Stomach smooth muscle (tissue), 2 donors: ENCODE data around the gene NKX2-1.
A peak's percentile ranks its signal among the peaks of the same experiment; 100 is the strongest.
"Not testable (repeated sequence)": the region's sequence is repeated elsewhere in the genome, so short reads cannot be mapped to it uniquely, and the experiment has no call there.

Experiments used
- H3K27ac ChIP-seq: one replicate; pipeline ENCODE4 v1.7.0; 2013; ENCODE audit warnings: mild to moderate bottlenecking, low read length, inconsistent platforms
- H3K27me3 ChIP-seq, 2 donors: one replicate each; pipeline ENCODE4 v1.7.0; 2013; ENCODE audit warnings: low read length in 2 of 2; ENCODE audit not compliant: insufficient read depth in 2 of 2, control insufficient read depth in 1 of 2
- H3K36me3 ChIP-seq, 2 donors: one replicate each; pipeline ENCODE4 v1.7.0; 2013; ENCODE audit warnings: low read length in 2 of 2; ENCODE audit not compliant: control insufficient read depth in 2 of 2, insufficient read depth in 2 of 2
- H3K4me1 ChIP-seq: one replicate; pipeline ENCODE4 v1.7.0; 2013; ENCODE audit warnings: low read length; ENCODE audit not compliant: control insufficient read depth, insufficient read depth
- H3K4me3 ChIP-seq, 2 donors: one replicate each; pipeline ENCODE4 v1.7.0; 2013; ENCODE audit warnings: low read length in 2 of 2
- H3K9ac ChIP-seq, 2 donors: one replicate each; pipeline ENCODE4 v1.7.0; 2013; ENCODE audit warnings: low read length in 2 of 2, mild to moderate bottlenecking in 1 of 2
- H3K9me3 ChIP-seq, 2 donors: one replicate each; pipeline ENCODE4 v1.7.0; 2013; ENCODE audit warnings: low read length in 2 of 2; ENCODE audit not compliant: control insufficient read depth in 2 of 2
- donor health status: healthy.
- donor health status: Pancreatic carcinoma.

Gene NKX2-1

GRCh38 chr14:36519431-36520321 is at the start of gene NKX2-1:
TSS of gene NKX2-1 (minus strand) at chr14:36520232. CDS start at chr14:36520129, 103 bp downstream.
- Histone ChIP-seq H3K4me3 (peak within 1 kb of the TSS; percentile 51 to 64), H3K9me3 (no peaks in the 10 kb centered on the region), H3K4me1 (peaks cover 37% of the 10 kb centered on the region), H3K36me3 (no peaks in the 10 kb centered on the region), H3K27me3 (peaks cover 62 to 87% of the 10 kb centered on the region in 2 donors), H3K9ac (no peak within 1 kb of the TSS), H3K27ac (no peak within 1 kb of the TSS)

GRCh38 chr14:36556811-36557433 is 36.9 kb upstream of the NKX2-1 start:
- Histone ChIP-seq H3K4me3 (no peak overlapping the region), H3K36me3 (no peaks in the 10 kb centered on the region), H3K27me3 (peaks cover 0 to 6% of the 10 kb centered on the region in 2 donors), H3K27ac (no peak overlapping the region), H3K4me1 (no peaks in the 10 kb centered on the region), H3K9me3 (no peaks in the 10 kb centered on the region), H3K9ac (no peak overlapping the region)

- H3K36me3 ChIP-seq = no peaks in the 10 kb centered on the region
- peaks cover 0 to 2% of the 10 kb centered on the region in 2 donors for H3K27me3 ChIP-seq
- no peak overlapping the region for H3K27ac ChIP-seq
- H3K9ac ChIP-seq = no peak overlapping the region
- H3K4me1 ChIP-seq = no peaks in the 10 kb centered on the region
- no peaks in the 10 kb centered on the region for H3K9me3 ChIP-seq
- no peak overlapping the region for H3K4me3 ChIP-seq
Measured at GRCh38 chr14:36555998-36556743, 36.1 kb upstream of the NKX2-1 start.

GRCh38 chr14:36553656-36554260 is 33.7 kb upstream of the NKX2-1 start:
- no peak overlapping the region for H3K4me3 ChIP-seq
- H3K9ac ChIP-seq = no peak overlapping the region
- no peaks in the 10 kb centered on the region for H3K9me3 ChIP-seq
- no peaks in the 10 kb centered on the region for H3K4me1 ChIP-seq
- no peaks in the 10 kb centered on the region for H3K36me3 ChIP-seq
- no peaks in the 10 kb centered on the region for H3K27me3 ChIP-seq
- H3K27ac ChIP-seq = no peak overlapping the region

GRCh38 chr14:36550899-36551298 is 30.9 kb upstream of the NKX2-1 start:
- H3K9ac ChIP-seq = no peak overlapping the region

GRCh38 chr14:36544280-36544679 is 24.2 kb upstream of the NKX2-1 start:
- H3K4me1 ChIP-seq, H3K36me3 ChIP-seq, H3K9ac ChIP-seq, H3K9me3 ChIP-seq, H3K27ac ChIP-seq, H3K27me3 ChIP-seq, H3K4me3 ChIP-seq: not testable (repeated sequence)

More at GRCh38 chr14:36550899-36551298, 30.9 kb upstream of the NKX2-1 start:
- no peak overlapping the region for H3K4me3 ChIP-seq
- no peaks in the 10 kb centered on the region for H3K9me3 ChIP-seq
- no peaks in the 10 kb centered on the region for H3K36me3 ChIP-seq
- no peaks in the 10 kb centered on the region for H3K4me1 ChIP-seq
- H3K27ac ChIP-seq = no peak overlapping the region
- no peaks in the 10 kb centered on the region for H3K27me3 ChIP-seq

- no peak overlapping the region for H3K27ac ChIP-seq
- H3K9me3 ChIP-seq = peaks cover 0 to 4% of the 10 kb centered on the region in 2 donors
- H3K9ac ChIP-seq = no peak overlapping the region
Measured at GRCh38 chr14:36538051-36538450, 18.0 kb upstream of the NKX2-1 start.

DNA sequence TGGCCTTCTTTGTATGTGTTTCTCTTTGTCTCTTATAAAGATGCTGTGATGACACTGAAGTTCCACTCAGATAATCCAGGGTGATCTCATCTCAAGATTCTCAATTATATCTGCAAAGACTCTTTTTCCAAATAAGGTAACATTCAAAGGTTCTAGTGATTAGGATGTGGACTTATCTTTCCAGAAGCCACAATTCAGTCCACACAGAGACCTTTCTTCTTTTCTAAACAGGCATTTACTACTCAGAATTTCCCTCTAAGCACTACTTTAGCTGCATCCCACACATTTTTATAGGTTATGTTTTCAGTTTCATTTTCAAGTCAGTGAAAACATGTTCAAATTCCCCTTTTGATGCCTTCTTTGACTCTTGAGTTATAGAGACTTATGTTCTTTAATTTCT is 9.0 kb upstream of the NKX2-1 start:
- no peak overlapping the region for H3K9ac ChIP-seq
- H3K4me3 ChIP-seq = no peak overlapping the region
- peaks cover 6% of the 10 kb centered on the region for H3K4me1 ChIP-seq
- H3K36me3 ChIP-seq = no peaks in the 10 kb centered on the region
- H3K27me3 ChIP-seq = peaks cover 31 to 41% of the 10 kb centered on the region in 2 donors
- H3K27ac ChIP-seq = no peak overlapping the region
- no peaks in the 10 kb centered on the region for H3K9me3 ChIP-seq

More at GRCh38 chr14:36538051-36538450, 18.0 kb upstream of the NKX2-1 start:
- no peaks in the 10 kb centered on the region for H3K4me1 ChIP-seq
- H3K36me3 ChIP-seq = no peaks in the 10 kb centered on the region
- H3K27me3 ChIP-seq = peaks cover 2 to 7% of the 10 kb centered on the region in 2 donors
- no peak overlapping the region for H3K4me3 ChIP-seq

GRCh38 chr14:36525746-36526099 is 5.7 kb upstream of the NKX2-1 start:
- Histone ChIP-seq H3K4me3 (no peak overlapping the region), H3K9ac (no peak overlapping the region), H3K27me3 (peaks cover 64 to 70% of the 10 kb centered on the region in 2 donors), H3K4me1 (peaks cover 22% of the 10 kb centered on the region), H3K27ac (no peak overlapping the region), H3K36me3 (no peaks in the 10 kb centered on the region), H3K9me3 (no peaks in the 10 kb centered on the region)
